Retinal pigment epithelial cell (primary cell): ENCODE measurements around the gene ABCC1.
"Not testable (repeated sequence)": the region's sequence is repeated elsewhere in the genome, so short reads cannot be mapped to it uniquely, and the experiment has no call there.

Experiments
- DNase-seq: peaks from one replicate; pipeline ENCODE4 v3.0.0-alpha.2; 2010; ENCODE audit warnings: low read depth
- H3K4me3 ChIP-seq: 2 replicates; pipeline ENCODE4 v1.5.1; 2011; ENCODE audit warnings: mild to moderate bottlenecking, low read length, control low read depth, moderate library complexity
- CTCF ChIP-seq: conservative IDR thresholded peaks from 2 replicates; pipeline ENCODE4 v1.5.1; 2011; ENCODE audit warnings: low read depth, low read length, control low read depth, inconsistent platforms

ABCC1 gene

GRCh38 chr16:15975172-15975571 is 25.8 kb downstream of the ABCC1 start:
- no peak for TF ChIP-seq CTCF
- no peak for DNase-seq
- no peak overlapping the region for H3K4me3 ChIP-seq

- no peak for TF ChIP-seq CTCF
- no peak for DNase-seq
- H3K4me3 ChIP-seq, result no peak overlapping the region
Observed at GRCh38 chr16:15976225-15976812, 26.9 kb downstream of the ABCC1 start.

- H3K4me3 ChIP-seq, result no peak overlapping the region
- no peak for DNase-seq
- TF ChIP-seq CTCF, result no peak
Observed at GRCh38 chr16:15976929-15977637, 27.7 kb downstream of the ABCC1 start.

GRCh38 chr16:15979801-15980200 is 30.4 kb downstream of the ABCC1 start:
- H3K4me3 ChIP-seq, result no peak overlapping the region
- DNase-seq, result no peak
- TF ChIP-seq CTCF, result no peak

- no peak for TF ChIP-seq CTCF
- no peak overlapping the region for H3K4me3 ChIP-seq
- no peak for DNase-seq
Observed at GRCh38 chr16:15980329-15980728, 30.9 kb downstream of the ABCC1 start.

GRCh38 chr16:15981382-15981781 is 32.0 kb downstream of the ABCC1 start:
- no peak for DNase-seq
- TF ChIP-seq CTCF, result no peak
- no peak overlapping the region for H3K4me3 ChIP-seq

- not testable (repeated sequence) for DNase-seq, H3K4me3 ChIP-seq
Observed at GRCh38 chr16:15982194-15982915, 32.9 kb downstream of the ABCC1 start.
